ENCODE results near the gene SLC5A7. TPM values are rescaled to one million over a fixed set of nuclear protein-coding genes. Genes with fewer than 3 reads are reported as not detected.

SLC5A7 gene
- polyA plus RNA-seq (2011; rRNA removed) (not detected in 2 replicates), polyA plus RNA-seq (2017; fragmentation: RNase III; extraction: RNeasy Plus Mini Kit Qiagen cat#74134 plus additional on column Dnase treatment) (not detected in 3 replicates), polyA minus RNA-seq (2011; rRNA and poly(A)+ RNA removed) (not detected in 2 replicates)
- not detected in 2 replicates for polyA plus RNA-seq (2012; cell fraction: cytosol; rRNA removed)
- not detected in 2 replicates for polyA plus RNA-seq (2012; cell fraction: nucleus; rRNA removed)

- Histone ChIP-seq H3K4me3 (peak within 1 kb of the TSS; percentile 34), H3K4me2 (peak within 1 kb of the TSS; percentile 73), H3K27ac (no peak within 1 kb of the TSS), H3K9me3 (no peaks in the 10 kb centered on the region), H3K4me1 (no peaks in the 10 kb centered on the region)
- ATAC-seq: peak; percentile 24 to 43; a peak in 3 of 6 replicates
- no peak for TF ChIP-seq MAX (IDR thresholded peaks at IDR 0.05)
- no peak for TF ChIP-seq ELK1 (IDR thresholded peaks at IDR 0.05; ENCODE audit: low read depth, low read length)
- no peak for TF ChIP-seq MAFK (IDR thresholded peaks at IDR 0.05; ENCODE audit: partially characterized antibody)
- TF ChIP-seq JUNB (IDR thresholded peaks at IDR 0.05): no peak
- no peak for TF ChIP-seq RARB (CRISPR knock-in tag; IDR thresholded peaks at IDR 0.05)
- TF ChIP-seq HDAC2 (IDR thresholded peaks at IDR 0.05): no peak
- TF ChIP-seq NPAS2 (CRISPR knock-in tag; IDR thresholded peaks at IDR 0.05; ENCODE audit: borderline replicate concordance): no peak
- no peak for TF ChIP-seq RCOR1 (IDR thresholded peaks at IDR 0.05; ENCODE audit: low read depth, low read length)
- no peak for TF ChIP-seq HES2 (IDR thresholded peaks at IDR 0.05)
- no peak for TF ChIP-seq FOSB (CRISPR knock-in tag; IDR thresholded peaks at IDR 0.05)
- 16% methylated on average over 53 of the region's 75 CpGs for WGBS (ENCODE audit: missing lambda C conversion rate)
- FAIRE-seq: no peak
- POLR2A ChIA-PET: no interaction called here
- no peak for DNase-seq (ENCODE audit: low read depth in 1 of 2, low spot score in 1 of 2)
- CTCF ChIA-PET: no interaction called here
These were observed at the start of gene SLC5A7 for GRCh38 chr2:107986278-107987217. SLC5A7 (plus strand) TSS chr2:107986524; CDS start chr2:107988156, 1,632 bp downstream.

GRCh38 chr2:107961395-107961794 lies 24.9 kb upstream of the SLC5A7 start:
- Histone ChIP-seq H3K4me1 (no peaks in the 10 kb centered on the region), H3K27ac (no peak overlapping the region), H3K4me3 (no peak overlapping the region), H3K9me3 (0 out of 3 replicates have a peak, but pooled peaks cover 2% of the 10 kb centered on the region), H3K4me2 (no peak overlapping the region)
- 16% methylated on average over 4 of the region's 4 CpGs for WGBS (ENCODE audit: missing lambda C conversion rate)
- TF ChIP-seq POLR2A (IDR thresholded peaks at IDR 0.05; ENCODE audit: low read length): no peak
- no peak for TF ChIP-seq MAFK (IDR thresholded peaks at IDR 0.05; ENCODE audit: partially characterized antibody)
- no peak for TF ChIP-seq ZSCAN20 (CRISPR knock-in tag; IDR thresholded peaks at IDR 0.05)
- TF ChIP-seq HOXB13 (CRISPR knock-in tag; IDR thresholded peaks at IDR 0.05; ENCODE audit: low read depth): no peak
- TF ChIP-seq RAD21 (conservative IDR thresholded peaks at IDR 0.05 in 1 of 2, IDR thresholded peaks at IDR 0.05 in 1 of 2): no peak
- TF ChIP-seq CHD4 (IDR thresholded peaks at IDR 0.05; ENCODE audit: borderline replicate concordance): no peak
- no peak for TF ChIP-seq FOSB (CRISPR knock-in tag; IDR thresholded peaks at IDR 0.05)
- TF ChIP-seq CBX8 (IDR thresholded peaks at IDR 0.05): no peak
- no peak for TF ChIP-seq HOXA7 (CRISPR knock-in tag; IDR thresholded peaks at IDR 0.05)
- TF ChIP-seq HOXB5 (CRISPR knock-in tag; IDR thresholded peaks at IDR 0.05): no peak
- TF ChIP-seq REST (IDR thresholded peaks at IDR 0.05): no peak
- TF ChIP-seq FOXS1 (CRISPR knock-in tag; IDR thresholded peaks at IDR 0.05): no peak
- TF ChIP-seq RNF2 (IDR thresholded peaks at IDR 0.05; ENCODE audit: borderline replicate concordance, low read depth): no peak
- TF ChIP-seq E2F6 (IDR thresholded peaks at IDR 0.05; ENCODE audit: borderline replicate concordance, low read depth): no peak
- TF ChIP-seq ZC3H11A (IDR thresholded peaks at IDR 0.05): no peak
- no peak for TF ChIP-seq PHF8 (IDR thresholded peaks at IDR 0.05; ENCODE audit: borderline replicate concordance, low read depth)
- TF ChIP-seq TP53 (CRISPR knock-in tag; IDR thresholded peaks at IDR 0.05): no peak
- TF ChIP-seq BCL3 (IDR thresholded peaks at IDR 0.05): no peak
- TF ChIP-seq PBX3 (IDR thresholded peaks at IDR 0.05): no peak
- FAIRE-seq (no peak), DNase-seq (ENCODE audit: low read depth in 1 of 2, low spot score in 1 of 2) (no peak), ATAC-seq (no peak)
- POLR2A ChIA-PET: no interaction called here
- CTCF ChIA-PET: no interaction called here

Measured in A549 (cell line).